ENCODE results near the gene KRTAP20-3. TPM values are rescaled to one million over a fixed set of nuclear protein-coding genes. Genes with fewer than 3 reads are reported as not detected.

Gene KRTAP20-3
- total RNA-seq, 2 experiments from 2014 or later: not detected

- Mint-ChIP-seq H3K9me3 (no peaks in the 10 kb centered on the region), H3K4me3 (no peak overlapping the region), H3K27me3 (no peaks in the 10 kb centered on the region), H3K27ac (no peak overlapping the region), H3K36me3 (ENCODE audit: low read depth) (no peaks in the 10 kb centered on the region), H3K4me1 (ENCODE audit: low read depth) (no peaks in the 10 kb centered on the region)
- H3K36me3 ChIP-seq (ENCODE audit: insufficient read depth, low read length): no peaks in the 10 kb centered on the region
- intact Hi-C loops (cut with DNase I, micrococcal nuclease): no loop called here
- no peaks in the 10 kb centered on the region for H3K4me1 ChIP-seq (ENCODE audit: insufficient read depth, low read length)
- no peaks in the 10 kb centered on the region for H3K9me3 ChIP-seq (ENCODE audit: control insufficient read depth in 1 of 2, insufficient read depth in 1 of 2, low read length in 2 of 2)
- DNase-seq (no peak), ATAC-seq (ENCODE audit: poor library complexity) (no peak)
- H3K27ac ChIP-seq (ENCODE audit: low read depth in 1 of 2, low read length in 2 of 2): no peak overlapping the region
- H3K4me3 ChIP-seq (ENCODE audit: low read length): no peak overlapping the region
- POLR2A ChIA-PET: no interaction called here
- CTCF ChIA-PET: no interaction called here
- TF ChIP-seq CTCF (IDR thresholded peaks at IDR 0.05): no peak
- H3K27me3 ChIP-seq (ENCODE audit: control insufficient read depth in 1 of 2, insufficient read depth in 2 of 2, low read length in 2 of 2): no peaks in the 10 kb centered on the region
Measured at GRCh38 chr21:30689822-30690221, 47.2 kb downstream of the KRTAP20-3 start.

Other genes starting within 250 kb of the KRTAP20-3 start
- not detected for gene KRTAP13-1, start 246.8 kb upstream of the KRTAP20-3 start, total RNA-seq
- not detected for gene KRTAP13-3, start 216.9 kb upstream of the KRTAP20-3 start, total RNA-seq
- not detected for gene KRTAP13-4, start 212.6 kb upstream of the KRTAP20-3 start, total RNA-seq
- gene KRTAP15-1, start 202.6 kb upstream of the KRTAP20-3 start, total RNA-seq: not detected
- gene KRTAP19-1, start 162.5 kb upstream of the KRTAP20-3 start, total RNA-seq: not detected
- not detected for gene KRTAP19-2, start 155.4 kb upstream of the KRTAP20-3 start, total RNA-seq
- not detected for gene KRTAP19-3, start 150.9 kb upstream of the KRTAP20-3 start, total RNA-seq
- not detected for gene KRTAP19-4, start 145.7 kb upstream of the KRTAP20-3 start, total RNA-seq
- not detected for gene KRTAP19-5, start 140.7 kb upstream of the KRTAP20-3 start, total RNA-seq
- not detected for gene KRTAP19-6, start 101.0 kb upstream of the KRTAP20-3 start, total RNA-seq
- not detected for gene KRTAP19-7, start 81.5 kb upstream of the KRTAP20-3 start, total RNA-seq
- not detected for gene KRTAP22-2, start 52.5 kb upstream of the KRTAP20-3 start, total RNA-seq
- gene KRTAP6-3, start 50.4 kb upstream of the KRTAP20-3 start, total RNA-seq: not detected
- gene KRTAP6-2, start 44.0 kb upstream of the KRTAP20-3 start, total RNA-seq: not detected
- not detected for gene KRTAP22-1, start 41.8 kb upstream of the KRTAP20-3 start, total RNA-seq
- not detected for gene KRTAP6-1, start 28.9 kb upstream of the KRTAP20-3 start, total RNA-seq
- gene KRTAP20-1, start 26.4 kb upstream of the KRTAP20-3 start, total RNA-seq: not detected
- gene KRTAP20-4, start 22.2 kb upstream of the KRTAP20-3 start, total RNA-seq: not detected
- gene KRTAP20-2, start 7.7 kb upstream of the KRTAP20-3 start, total RNA-seq: not detected
- gene KRTAP21-3, start 75.9 kb downstream of the KRTAP20-3 start, total RNA-seq: not detected
- gene KRTAP21-2, start 104.4 kb downstream of the KRTAP20-3 start, total RNA-seq: not detected
- gene KRTAP21-1, start 112.6 kb downstream of the KRTAP20-3 start, total RNA-seq: not detected
- gene KRTAP8-1, start 170.4 kb downstream of the KRTAP20-3 start, total RNA-seq: not detected
- gene KRTAP7-1, start 186.9 kb downstream of the KRTAP20-3 start, total RNA-seq: not detected
- gene KRTAP11-1, start 238.7 kb downstream of the KRTAP20-3 start, total RNA-seq: not detected

Measured in CD4-positive, alpha-beta T cell (primary cell).